Trophoblast cell (in vitro differentiated cells and primary cell): ENCODE results near the gene TUB. TPM values are rescaled to one million over a fixed set of nuclear protein-coding genes. Genes with fewer than 3 reads are reported as not detected.

ENCODE experiments used
- DNase-seq, 2 donors: peaks; one replicate each; pipeline ENCODE4 v3.0.0-alpha.2; 2016
- H2AFZ ChIP-seq: 2 replicates; pipeline ENCODE4 v1.6.1; 2013; ENCODE audit warnings: low read length, moderate library complexity, mild to moderate bottlenecking; ENCODE audit not compliant: insufficient read depth, poor library complexity
- H2AK5ac ChIP-seq: 2 replicates; pipeline ENCODE4 v1.6.1; 2013; ENCODE audit warnings: mild to moderate bottlenecking, low read length
- H2BK120ac ChIP-seq: 2 replicates; pipeline ENCODE4 v1.6.1; 2013; ENCODE audit warnings: low read length, mild to moderate bottlenecking, moderate library complexity; ENCODE audit not compliant: insufficient read depth, poor library complexity
- H2BK12ac ChIP-seq: 2 replicates; pipeline ENCODE4 v1.6.1; 2013; ENCODE audit warnings: mild to moderate bottlenecking, low read length, moderate library complexity
- H2BK5ac ChIP-seq: 2 replicates; pipeline ENCODE4 v1.6.1; 2013; ENCODE audit warnings: low read length, low read depth, moderate library complexity, mild to moderate bottlenecking; ENCODE audit not compliant: poor library complexity
- H3K14ac ChIP-seq: 2 replicates; pipeline ENCODE4 v1.6.1; 2013; ENCODE audit warnings: mild to moderate bottlenecking, low read length
- H3K18ac ChIP-seq: 2 replicates; pipeline ENCODE4 v1.6.1; 2013; ENCODE audit warnings: mild to moderate bottlenecking, low read length
- H3K23ac ChIP-seq: 2 replicates; pipeline ENCODE4 v1.6.1; 2013; ENCODE audit warnings: low read length
- H3K27ac ChIP-seq: 2 replicates; pipeline ENCODE4 v1.5.1; 2013; ENCODE audit warnings: low read depth, mild to moderate bottlenecking, inconsistent platforms, low read length, moderate library complexity
- H3K27me3 ChIP-seq: 2 replicates; pipeline ENCODE4 v1.6.1; 2013; ENCODE audit warnings: inconsistent platforms, mild to moderate bottlenecking, low read length, moderate library complexity; ENCODE audit not compliant: insufficient read depth
- H3K36me3 ChIP-seq, 2 experiments: 1 replicate in 1 of 2; 2 replicates in 1 of 2; pipeline ENCODE4 v1.6.1; 2013; ENCODE audit warnings: low read length in 2 of 2, mild to moderate bottlenecking in 2 of 2, moderate library complexity in 1 of 2; ENCODE audit not compliant: insufficient read depth in 2 of 2, control insufficient read depth in 1 of 2
- H3K4ac ChIP-seq: 2 replicates; pipeline ENCODE4 v1.6.1; 2013; ENCODE audit warnings: low read depth, mild to moderate bottlenecking, low read length, moderate library complexity
- H3K4me1 ChIP-seq, 2 experiments: 1 replicate in 1 of 2; 2 replicates in 1 of 2; pipeline ENCODE4 v1.6.1; 2013; ENCODE audit warnings: low read length in 2 of 2, mild to moderate bottlenecking in 2 of 2, moderate library complexity in 1 of 2; ENCODE audit not compliant: insufficient read depth in 2 of 2, control insufficient read depth in 1 of 2
- H3K4me2 ChIP-seq: 2 replicates; pipeline ENCODE4 v1.6.1; 2013; ENCODE audit warnings: inconsistent platforms, mild to moderate bottlenecking, low read length, moderate library complexity
- H3K4me3 ChIP-seq: 2 replicates; pipeline ENCODE4 v1.5.1; 2013; ENCODE audit warnings: mild to moderate bottlenecking, low read depth, low read length, inconsistent platforms
- H3K79me1 ChIP-seq: one replicate; pipeline ENCODE4 v1.6.1; 2013; ENCODE audit warnings: low read length
- H3K79me2 ChIP-seq: 2 replicates; pipeline ENCODE4 v1.6.1; 2013; ENCODE audit warnings: low read length, mild to moderate bottlenecking; ENCODE audit not compliant: control insufficient read depth, insufficient read depth, poor library complexity
- H3K9ac ChIP-seq: 2 replicates; pipeline ENCODE4 v1.6.1; 2013; ENCODE audit warnings: mild to moderate bottlenecking, low read length
- H3K9me3 ChIP-seq: 2 replicates; pipeline ENCODE4 v1.6.1; 2013; ENCODE audit warnings: low read depth, mild to moderate bottlenecking, control low read depth, inconsistent platforms, low read length; ENCODE audit not compliant: insufficient read depth
- H4K12ac ChIP-seq: 2 replicates; pipeline ENCODE4 v1.6.1; 2013; ENCODE audit warnings: low read depth, mild to moderate bottlenecking, low read length, moderate library complexity
- H4K8ac ChIP-seq: 2 replicates; pipeline ENCODE4 v1.6.1; 2013; ENCODE audit warnings: low read depth, mild to moderate bottlenecking, low read length, moderate library complexity
- H4K91ac ChIP-seq: one replicate; pipeline ENCODE4 v1.6.1; 2013; ENCODE audit warnings: low read depth, mild to moderate bottlenecking, low read length, moderate library complexity
- WGBS: extraction: QIAGEN DNeasy Blood & Tissue Kit; methylation state at CpG from one replicate; pipeline ENCODE4 v1.1.7; 2013; ENCODE audit warnings: missing lambda C conversion rate; ENCODE audit not compliant: insufficient read length, insufficient coverage; ENCODE audit errors: extremely low coverage; 5-methylcytosine and 5-hydroxymethylcytosine counted together
- polyA plus RNA-seq: library from polyadenylated mRNA; stranded (reverse); fragments of 200-250 nt; gene quantifications from 2 replicates; pipeline ENCODE4 v1.2.3, GENCODE V29; 2013

TUB gene, protein sequence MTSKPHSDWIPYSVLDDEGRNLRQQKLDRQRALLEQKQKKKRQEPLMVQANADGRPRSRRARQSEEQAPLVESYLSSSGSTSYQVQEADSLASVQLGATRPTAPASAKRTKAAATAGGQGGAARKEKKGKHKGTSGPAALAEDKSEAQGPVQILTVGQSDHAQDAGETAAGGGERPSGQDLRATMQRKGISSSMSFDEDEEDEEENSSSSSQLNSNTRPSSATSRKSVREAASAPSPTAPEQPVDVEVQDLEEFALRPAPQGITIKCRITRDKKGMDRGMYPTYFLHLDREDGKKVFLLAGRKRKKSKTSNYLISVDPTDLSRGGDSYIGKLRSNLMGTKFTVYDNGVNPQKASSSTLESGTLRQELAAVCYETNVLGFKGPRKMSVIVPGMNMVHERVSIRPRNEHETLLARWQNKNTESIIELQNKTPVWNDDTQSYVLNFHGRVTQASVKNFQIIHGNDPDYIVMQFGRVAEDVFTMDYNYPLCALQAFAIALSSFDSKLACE
- 5.3 and 5.7 TPM in 2 replicates for polyA plus RNA-seq

GRCh38 chr11:8080674-8081590 lies at the start of gene TUB:
Gene TUB (plus strand): TSS chr11:8081211. CDS start chr11:8081511, 300 bp downstream.
- peaks cover 1% of the 10 kb centered on the region for H3K79me2 ChIP-seq
- no peaks in the 10 kb centered on the region for H3K9me3 ChIP-seq
- H2BK12ac ChIP-seq, result no peak within 1 kb of the TSS
- H4K12ac ChIP-seq, result peak within 1 kb of the TSS; percentile 11
- H4K8ac ChIP-seq, result peak within 1 kb of the TSS; percentile 42
- peak within 1 kb of the TSS; percentile 15 for H3K4ac ChIP-seq
- no peak within 1 kb of the TSS for H3K27ac ChIP-seq
- no peak within 1 kb of the TSS for H2BK5ac ChIP-seq
- peaks cover 20 to 25% of the 10 kb centered on the region in 2 experiments for H3K4me1 ChIP-seq
- H3K23ac ChIP-seq, result no peak within 1 kb of the TSS
- H3K4me3 ChIP-seq, result peak within 1 kb of the TSS; percentile 75
- WGBS, result no CpG with 5 or more reads among the region's 104 CpGs
- peak within 1 kb of the TSS; percentile 56 for H2AFZ ChIP-seq
- H3K4me2 ChIP-seq, result peak within 1 kb of the TSS; percentile 92
- peak; percentile 19 to 36 for DNase-seq
- H2AK5ac ChIP-seq, result no peak within 1 kb of the TSS
- no peak within 1 kb of the TSS for H2BK120ac ChIP-seq
- no peaks in the 10 kb centered on the region for H3K27me3 ChIP-seq
- H3K9ac ChIP-seq, result peak within 1 kb of the TSS; percentile 34
- H3K18ac ChIP-seq, result peak within 1 kb of the TSS; percentile 49
- peak within 1 kb of the TSS; percentile 32 for H4K91ac ChIP-seq
- H3K36me3 ChIP-seq, result no peaks in the 10 kb centered on the region
- peak within 1 kb of the TSS; percentile 67 for H3K14ac ChIP-seq
- H3K79me1 ChIP-seq, result peaks cover 6% of the 10 kb centered on the region

GRCh38 chr11:8031248-8032115 lies 49.5 kb upstream of the TUB start:
- Histone ChIP-seq H3K79me2 (no peaks in the 10 kb centered on the region), H4K91ac (no peak overlapping the region), H4K8ac (no peak overlapping the region), H3K4ac (no peak overlapping the region), H3K4me3 (no peak overlapping the region), H3K14ac (no peak overlapping the region), H2AK5ac (no peak overlapping the region), H2AFZ (no peak overlapping the region), H4K12ac (no peak overlapping the region), H3K27ac (no peak overlapping the region), H3K9me3 (peaks cover 1% of the 10 kb centered on the region), H3K79me1 (no peaks in the 10 kb centered on the region), H3K36me3 (no peaks in the 10 kb centered on the region), H2BK120ac (no peak overlapping the region), H2BK12ac (no peak overlapping the region), H3K4me1 (peaks cover 3% of the 10 kb centered on the region in 2 experiments), H3K18ac (no peak overlapping the region), H3K4me2 (no peak overlapping the region), H3K9ac (no peak overlapping the region), H3K23ac (no peak overlapping the region), H3K27me3 (peaks cover 3% of the 10 kb centered on the region), H2BK5ac (no peak overlapping the region)
- WGBS, result no CpG with 5 or more reads among the region's 32 CpGs
- no peak for DNase-seq

DNA sequence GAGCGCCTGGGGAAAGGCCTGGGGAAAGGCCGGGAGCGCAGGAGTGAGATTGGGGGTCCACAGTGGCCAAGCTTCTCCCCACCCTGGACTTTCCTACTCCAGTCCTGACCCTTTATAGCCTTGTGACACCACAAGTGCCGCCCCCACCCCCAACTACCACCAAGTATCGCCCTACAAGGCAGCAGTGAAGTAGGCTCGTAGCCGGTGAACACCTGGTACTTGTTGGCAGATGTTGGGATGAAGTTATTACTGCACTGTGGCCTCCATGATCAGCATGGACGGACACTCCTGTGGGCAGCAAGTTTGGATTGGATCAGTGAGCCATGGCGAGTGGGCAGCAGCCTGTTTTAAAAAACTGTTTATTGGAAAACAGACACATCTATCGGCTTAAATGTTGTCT lies 48.9 kb upstream of the TUB start:
- Histone ChIP-seq H2BK5ac (no peak overlapping the region), H3K79me1 (no peaks in the 10 kb centered on the region), H3K4me2 (no peak overlapping the region), H3K23ac (no peak overlapping the region), H3K9ac (no peak overlapping the region), H3K18ac (no peak overlapping the region), H3K79me2 (no peaks in the 10 kb centered on the region), H3K4ac (no peak overlapping the region), H3K27me3 (peaks cover 3% of the 10 kb centered on the region), H3K9me3 (peaks cover 1% of the 10 kb centered on the region), H2AFZ (no peak overlapping the region), H3K27ac (no peak overlapping the region), H2BK12ac (no peak overlapping the region), H3K14ac (no peak overlapping the region), H4K91ac (no peak overlapping the region), H4K12ac (no peak overlapping the region), H2AK5ac (no peak overlapping the region), H4K8ac (no peak overlapping the region), H2BK120ac (no peak overlapping the region), H3K4me3 (no peak overlapping the region), H3K36me3 (no peaks in the 10 kb centered on the region), H3K4me1 (peaks cover 3% of the 10 kb centered on the region in 2 experiments)
- no peak for DNase-seq
- WGBS, result no CpG with 5 or more reads among the region's 10 CpGs
